Tibial artery (tissue), 4 donors: ENCODE measurements around the gene PAQR9.

Source experiments
- DNase-seq, 2 donors: peaks; one replicate each; pipeline ENCODE4 v3.0.0-alpha.2; 2019
- H3K27ac ChIP-seq, 2 donors: fragments of 200-600 bp; sonication (generic) in 1 of 2; 1 replicate in 1 of 2; 2 replicates in 1 of 2; pipeline ENCODE4 v1.5.1; 2018 to 2019; ENCODE audit warnings: mild to moderate bottlenecking in 1 of 2
- H3K27me3 ChIP-seq, 2 donors: fragments of 200-600 bp; sonication (generic) in 1 of 2; one replicate each; pipeline versions ENCODE4 v1.5.1 to v1.6.0; 2016 to 2019
- H3K36me3 ChIP-seq, 3 donors: fragments of 200-600 bp; sonication (generic) in 2 of 3; one replicate each; pipeline ENCODE4 v1.5.1; 2016 to 2019; ENCODE audit warnings: mild to moderate bottlenecking in 2 of 3
- H3K4me1 ChIP-seq, 4 donors: fragments of 200-600 bp; sonication (generic) in 2 of 4; 1 replicate in 3 of 4; 2 replicates in 1 of 4; pipeline ENCODE4 v1.5.1; 2016 to 2019
- H3K4me3 ChIP-seq, 2 donors: fragments of 200-600 bp; sonication (generic) in 1 of 2; 1 replicate in 1 of 2; 2 replicates in 1 of 2; pipeline ENCODE4 v1.5.1; 2018 to 2019; ENCODE audit warnings: mild to moderate bottlenecking in 2 of 2
- H3K9me3 ChIP-seq, 3 donors: fragments of 200-600 bp; sonication (generic) in 1 of 3; one replicate each; pipeline ENCODE4 v1.5.1; 2016 to 2019
- intact Hi-C: fragments of 100-400 bp; cut with DNase I; formaldehyde crosslinking; loops from one replicate; pipeline ENCODE4 v1.15.0; 2023; ENCODE audit warnings: low total_unique reads
- TF ChIP-seq, protein P1 (sequence below), 2 experiments: fragments of 200-600 bp in 1 of 2; fragments of 450-650 bp in 1 of 2; IDR thresholded peaks; one replicate each; pipeline ENCODE4 v1.5.1; 2017 to 2019; ENCODE audit warnings: antibody characterized with exemption in 2 of 2, mild to moderate bottlenecking in 1 of 2, moderate library complexity in 1 of 2

PAQR9 gene

GRCh38 chr3:142914286-142914811 lies 49.1 kb downstream of the PAQR9 start:
- TF ChIP-seq, protein P1, sequence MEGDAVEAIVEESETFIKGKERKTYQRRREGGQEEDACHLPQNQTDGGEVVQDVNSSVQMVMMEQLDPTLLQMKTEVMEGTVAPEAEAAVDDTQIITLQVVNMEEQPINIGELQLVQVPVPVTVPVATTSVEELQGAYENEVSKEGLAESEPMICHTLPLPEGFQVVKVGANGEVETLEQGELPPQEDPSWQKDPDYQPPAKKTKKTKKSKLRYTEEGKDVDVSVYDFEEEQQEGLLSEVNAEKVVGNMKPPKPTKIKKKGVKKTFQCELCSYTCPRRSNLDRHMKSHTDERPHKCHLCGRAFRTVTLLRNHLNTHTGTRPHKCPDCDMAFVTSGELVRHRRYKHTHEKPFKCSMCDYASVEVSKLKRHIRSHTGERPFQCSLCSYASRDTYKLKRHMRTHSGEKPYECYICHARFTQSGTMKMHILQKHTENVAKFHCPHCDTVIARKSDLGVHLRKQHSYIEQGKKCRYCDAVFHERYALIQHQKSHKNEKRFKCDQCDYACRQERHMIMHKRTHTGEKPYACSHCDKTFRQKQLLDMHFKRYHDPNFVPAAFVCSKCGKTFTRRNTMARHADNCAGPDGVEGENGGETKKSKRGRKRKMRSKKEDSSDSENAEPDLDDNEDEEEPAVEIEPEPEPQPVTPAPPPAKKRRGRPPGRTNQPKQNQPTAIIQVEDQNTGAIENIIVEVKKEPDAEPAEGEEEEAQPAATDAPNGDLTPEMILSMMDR (IDR thresholded peaks at IDR 0.05), result no peak
- Histone ChIP-seq H3K27ac (no peak overlapping the region), H3K36me3 (no peaks in the 10 kb centered on the region), H3K4me1 (peaks cover 0 to 27% (median 0%) of the 10 kb centered on the region in 4 donors), H3K27me3 (no peaks in the 10 kb centered on the region), H3K9me3 (no peaks in the 10 kb centered on the region), H3K4me3 (no peak overlapping the region)
- intact Hi-C loops, result no loop called here
- no peak for DNase-seq

DNA sequence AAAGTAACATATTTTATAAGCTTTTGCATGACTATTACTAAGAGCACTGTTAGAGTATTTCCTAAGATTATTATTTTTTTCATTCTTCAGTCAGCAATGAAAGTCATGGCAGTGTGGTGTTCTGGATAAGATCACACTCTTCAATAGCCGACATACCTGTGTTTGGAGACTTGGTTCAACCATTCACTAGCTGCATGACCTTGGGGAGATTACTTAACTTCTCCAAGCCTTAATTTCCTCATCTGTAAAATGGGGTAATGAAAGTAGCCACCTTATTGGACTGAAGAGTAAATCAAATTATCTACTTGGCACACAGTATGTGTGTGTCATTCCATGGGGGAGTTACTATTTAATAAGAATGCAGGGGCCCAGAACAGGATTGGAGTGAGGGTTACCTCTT lies 50.0 kb downstream of the PAQR9 start:
- intact Hi-C loops, result no loop called here
- H3K9me3 ChIP-seq, result no peaks in the 10 kb centered on the region

DNA sequence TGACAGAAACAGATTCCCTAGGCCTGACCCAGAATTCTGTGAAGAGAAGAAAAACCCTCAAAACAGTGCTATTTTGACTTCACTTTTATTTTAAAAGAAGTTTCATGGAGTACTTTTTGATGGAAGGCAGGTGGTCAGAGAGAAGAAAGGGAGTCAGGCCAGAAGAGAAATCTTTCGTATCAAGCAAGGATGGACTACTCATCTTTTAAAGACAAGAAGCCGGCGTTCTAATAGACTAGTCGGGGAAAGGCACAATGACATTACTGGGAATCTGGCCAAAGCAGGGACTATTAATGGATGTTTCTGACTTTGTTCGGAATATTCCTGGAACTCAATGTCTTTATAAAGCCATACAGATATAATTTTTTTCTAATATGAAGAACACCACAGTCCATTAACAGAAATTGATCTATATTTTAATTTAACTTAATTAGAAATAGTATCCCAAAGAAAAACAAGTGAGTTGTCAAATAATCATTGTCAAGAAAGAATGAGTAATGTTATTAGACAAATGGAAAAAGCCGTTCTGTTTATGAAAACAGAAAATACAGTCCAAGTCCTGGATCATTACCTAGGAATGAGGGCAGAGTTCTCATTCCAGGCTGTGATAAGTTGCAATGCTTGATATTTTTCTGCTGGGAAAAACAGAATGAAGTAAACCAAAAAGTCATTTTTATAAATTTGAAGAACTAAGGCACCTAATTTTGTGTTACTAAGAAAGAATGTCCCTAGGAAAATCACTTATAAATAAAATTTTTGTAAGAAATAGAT lies 50.9 kb downstream of the PAQR9 start:
- no peaks in the 10 kb centered on the region for H3K27me3 ChIP-seq
- H3K9me3 ChIP-seq, result no peaks in the 10 kb centered on the region
- intact Hi-C loops, result no loop called here
- peak overlapping the region; percentile 22 to 46 for H3K27ac ChIP-seq
- H3K4me1 ChIP-seq, result peaks cover 0 to 27% (median 0%) of the 10 kb centered on the region in 4 donors
- TF ChIP-seq, protein P1 (IDR thresholded peaks at IDR 0.05), result no peak
- H3K4me3 ChIP-seq, result no peak overlapping the region
- DNase-seq, result no peak
- H3K36me3 ChIP-seq, result no peaks in the 10 kb centered on the region

More for the DNA sequence above, 50.0 kb downstream of the PAQR9 start:
- TF ChIP-seq, protein P1 (IDR thresholded peaks at IDR 0.05), result no peak
- Histone ChIP-seq H3K36me3 (no peaks in the 10 kb centered on the region), H3K27ac (peak overlapping the region; percentile 22 to 46), H3K4me1 (peaks cover 0 to 27% (median 0%) of the 10 kb centered on the region in 4 donors), H3K4me3 (no peak overlapping the region), H3K27me3 (no peaks in the 10 kb centered on the region)
- DNase-seq, result no peak
